HG03175 (cell line): ENCODE results near the gene EFNA5.

Source experiments
- ATAC-seq: cut with Tn5 transposase; IDR thresholded peaks from one replicate; pipeline ENCODE4 v1.9.1; 2021; ENCODE audit warnings: mild to moderate bottlenecking, moderate library complexity; ENCODE audit not compliant: unreplicated experiment

EFNA5 gene

DNA sequence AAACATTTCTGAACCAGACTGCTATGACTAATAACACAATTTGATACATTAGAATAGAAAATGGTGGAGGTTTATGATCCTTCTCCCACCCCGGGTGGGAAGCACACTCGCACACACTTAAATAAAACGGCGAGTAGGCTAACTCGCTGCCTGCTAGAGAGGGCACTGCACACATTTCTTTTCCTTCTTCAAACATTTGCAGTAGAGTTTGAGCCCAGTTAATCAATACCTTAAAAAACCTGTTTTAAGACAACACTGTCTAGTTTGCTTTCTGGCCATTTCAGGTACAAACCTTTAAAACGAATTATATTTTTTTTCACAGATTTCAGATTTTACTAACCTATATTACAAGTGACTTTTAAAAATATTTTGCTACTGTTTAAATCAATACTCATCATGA lies 63.5 kb downstream of the EFNA5 start:
- no peak for ATAC-seq

DNA sequence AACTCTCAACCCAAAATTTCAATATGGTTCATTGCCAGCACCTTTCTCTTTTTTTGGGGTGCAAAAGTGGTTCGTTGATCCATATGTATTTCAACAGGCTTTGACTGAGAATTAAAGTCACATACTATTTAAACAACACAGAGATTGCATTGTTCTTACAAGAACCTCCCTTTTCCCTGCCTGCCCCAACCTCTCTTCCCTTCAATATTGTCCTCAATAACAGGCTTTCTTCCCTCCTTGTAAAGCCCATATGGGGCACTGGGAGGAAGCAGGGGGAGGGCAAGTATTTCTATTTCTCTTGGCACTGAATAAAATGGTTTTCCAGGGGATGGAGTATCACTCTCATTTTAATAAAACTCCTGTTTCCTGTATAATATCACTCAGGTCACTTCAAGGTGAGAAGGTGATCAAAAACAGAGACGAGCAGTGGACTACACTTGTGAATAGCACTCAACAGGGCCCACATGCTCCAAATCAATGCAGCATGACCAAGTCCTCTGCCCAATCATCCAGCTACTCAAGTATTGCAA lies 65.1 kb downstream of the EFNA5 start:
- ATAC-seq: no peak

DNA sequence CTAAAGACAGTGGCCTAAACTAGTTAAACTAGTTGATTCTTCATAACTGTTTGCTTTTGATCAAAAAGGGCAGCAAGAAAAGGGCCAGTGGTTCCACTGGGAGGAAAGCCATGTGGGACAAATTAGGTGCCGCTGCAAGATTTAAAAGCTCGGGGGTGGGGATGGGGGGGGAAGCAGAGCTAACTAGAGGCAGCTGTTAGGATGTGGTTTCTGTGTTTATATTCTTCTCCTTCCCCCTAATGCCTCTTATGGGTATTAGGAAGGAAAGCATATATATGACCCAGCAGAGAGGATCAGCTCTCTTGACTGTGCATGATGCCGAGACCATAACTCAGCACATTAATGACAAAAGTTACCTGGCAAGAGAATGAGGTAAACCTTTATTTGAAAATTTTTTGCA lies 65.7 kb downstream of the EFNA5 start:
- peak; percentile 65 for ATAC-seq

DNA sequence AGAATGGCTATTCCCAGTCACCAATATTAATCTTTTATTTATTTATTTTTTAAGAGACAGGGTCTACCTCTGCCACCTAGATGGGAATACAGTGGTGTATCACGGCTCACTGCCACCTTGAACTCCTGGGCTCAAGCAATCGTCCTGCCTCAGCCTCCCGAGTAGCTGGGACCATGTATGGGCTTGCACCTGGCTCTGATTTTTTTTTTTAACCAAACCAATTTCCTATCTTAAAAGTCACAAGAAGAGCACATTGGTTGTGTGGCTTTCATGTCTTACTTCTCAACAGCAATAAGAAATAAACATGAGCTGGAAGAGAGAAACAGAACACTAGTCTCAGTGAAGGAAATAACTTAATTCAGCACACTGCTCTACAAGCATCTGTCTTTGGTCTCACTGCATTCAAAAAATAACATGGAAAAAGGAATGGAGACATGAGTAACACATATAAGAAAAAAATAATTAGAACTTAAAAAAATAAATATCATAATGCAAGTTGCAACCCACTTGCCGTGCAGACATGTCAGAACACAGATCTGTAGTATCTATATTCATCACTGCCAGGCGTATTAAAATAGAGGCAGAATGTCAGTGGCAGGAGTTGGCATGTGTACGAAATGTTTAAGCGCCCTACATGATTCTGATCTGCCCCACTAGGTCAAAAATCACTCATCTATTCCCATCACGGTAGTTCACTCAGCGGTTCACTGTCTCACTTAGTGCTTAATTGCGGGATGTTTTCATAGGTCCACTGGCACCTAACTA lies 66.4 kb downstream of the EFNA5 start:
- ATAC-seq: no peak

DNA sequence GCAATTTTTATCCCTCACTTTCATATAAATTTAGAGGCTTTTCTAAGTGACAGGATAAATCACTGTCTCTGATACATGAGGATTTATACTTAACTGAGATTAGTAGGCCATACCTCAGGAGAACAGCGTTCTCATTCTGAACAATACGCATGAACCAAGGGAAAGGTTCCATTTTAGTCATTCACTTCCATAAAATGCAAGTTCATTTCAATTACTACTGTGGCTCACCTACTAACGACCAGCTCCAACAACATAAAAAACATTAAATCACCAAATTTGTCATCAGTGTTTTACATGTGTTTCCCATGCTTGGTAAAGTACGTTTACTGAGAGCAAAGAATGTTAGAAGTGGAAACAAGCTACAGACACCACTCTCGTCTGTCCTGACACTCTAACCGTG lies 67.4 kb downstream of the EFNA5 start:
- no peak for ATAC-seq

DNA sequence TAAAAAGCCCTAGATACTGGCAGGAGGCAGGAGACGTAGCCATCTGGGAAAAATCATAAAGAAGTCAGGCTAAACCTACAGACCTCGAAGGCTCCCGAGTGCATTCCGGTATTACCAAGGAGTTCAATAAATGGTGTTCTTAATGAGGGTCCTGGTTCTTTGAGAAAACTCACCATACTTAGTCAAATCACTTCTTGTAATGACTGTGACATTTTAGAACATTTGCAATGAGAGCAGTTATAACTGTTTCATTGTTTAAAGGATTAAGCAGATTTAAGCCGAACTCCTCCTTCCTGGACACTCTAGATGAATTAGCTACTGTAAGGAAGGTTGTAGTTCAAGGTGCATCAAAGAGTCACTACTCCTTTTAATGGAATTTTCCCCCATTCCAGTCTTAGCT lies 67.8 kb downstream of the EFNA5 start:
- no peak for ATAC-seq

DNA sequence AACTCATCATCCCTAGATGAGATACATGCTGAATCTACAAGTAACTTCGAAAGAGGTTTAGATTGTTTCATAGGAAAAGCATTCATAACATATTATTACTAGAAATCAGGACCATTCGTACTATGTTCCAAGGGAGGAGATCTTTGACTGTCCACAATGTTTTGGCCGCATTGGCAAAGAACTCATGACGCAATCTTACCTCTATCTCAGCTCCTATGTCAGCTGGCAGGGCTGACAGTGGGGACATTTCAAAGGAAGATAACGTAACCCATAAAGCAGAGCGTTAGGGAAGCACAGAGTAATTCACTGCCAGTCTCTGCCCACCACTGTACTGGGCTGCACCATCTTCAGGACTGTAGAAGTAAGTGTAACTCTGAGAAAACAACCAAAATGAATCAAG lies 69.7 kb downstream of the EFNA5 start:
- no peak for ATAC-seq

DNA sequence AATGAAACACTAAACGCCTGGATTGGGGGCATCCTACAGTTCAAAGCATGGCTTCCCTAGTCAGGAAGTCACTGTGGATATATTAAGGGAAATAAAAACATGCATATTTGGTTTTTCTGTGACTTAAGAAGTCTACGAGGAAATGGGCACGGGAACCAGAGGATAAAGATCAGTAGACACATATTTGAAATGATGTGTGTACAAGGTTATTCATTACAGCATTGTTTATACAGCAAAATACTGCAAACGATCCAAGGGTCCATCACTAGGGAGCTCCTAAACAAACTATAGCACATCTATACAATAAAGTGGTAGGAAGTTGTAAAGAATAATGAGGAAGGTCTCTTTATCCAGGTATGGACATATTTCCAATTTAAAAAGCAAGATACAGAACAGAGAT lies 71.8 kb downstream of the EFNA5 start:
- ATAC-seq: no peak

DNA sequence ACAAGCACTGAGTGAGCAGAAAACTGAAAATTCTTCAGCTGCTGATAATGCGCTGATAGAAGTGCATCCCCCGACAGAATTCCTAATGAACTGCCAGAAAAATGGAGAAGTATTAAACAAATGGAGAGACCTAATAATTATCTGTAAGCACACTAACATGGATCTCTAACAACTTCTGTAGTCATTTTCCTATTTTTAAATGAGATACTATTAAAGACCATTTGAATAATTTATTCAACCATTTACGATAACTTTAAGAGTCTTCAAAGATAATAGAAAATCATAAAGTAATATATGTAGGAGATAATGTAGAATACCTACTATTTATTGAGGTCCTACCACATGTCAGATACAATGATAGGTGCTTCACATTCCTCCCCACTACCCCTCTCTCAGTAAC lies 72.9 kb downstream of the EFNA5 start:
- ATAC-seq: no peak

DNA sequence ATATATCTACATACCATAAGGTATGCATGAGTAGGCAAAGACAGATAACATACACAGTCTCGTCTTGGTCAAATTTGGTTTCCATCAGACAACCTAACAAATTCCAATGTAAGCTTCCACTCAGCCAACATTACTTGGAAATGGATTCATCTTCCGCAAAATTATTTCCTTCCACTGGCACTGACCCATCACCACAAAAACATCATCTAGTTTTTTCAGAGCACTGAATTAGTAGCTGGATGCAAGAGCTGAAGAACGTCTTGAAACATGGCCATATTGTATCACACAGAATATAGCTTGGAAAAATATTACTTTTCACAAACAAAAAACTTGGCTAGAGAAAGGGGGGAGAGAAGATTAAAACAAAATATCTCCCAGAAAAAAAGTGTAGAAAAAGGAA lies 73.5 kb downstream of the EFNA5 start:
- no peak for ATAC-seq

DNA sequence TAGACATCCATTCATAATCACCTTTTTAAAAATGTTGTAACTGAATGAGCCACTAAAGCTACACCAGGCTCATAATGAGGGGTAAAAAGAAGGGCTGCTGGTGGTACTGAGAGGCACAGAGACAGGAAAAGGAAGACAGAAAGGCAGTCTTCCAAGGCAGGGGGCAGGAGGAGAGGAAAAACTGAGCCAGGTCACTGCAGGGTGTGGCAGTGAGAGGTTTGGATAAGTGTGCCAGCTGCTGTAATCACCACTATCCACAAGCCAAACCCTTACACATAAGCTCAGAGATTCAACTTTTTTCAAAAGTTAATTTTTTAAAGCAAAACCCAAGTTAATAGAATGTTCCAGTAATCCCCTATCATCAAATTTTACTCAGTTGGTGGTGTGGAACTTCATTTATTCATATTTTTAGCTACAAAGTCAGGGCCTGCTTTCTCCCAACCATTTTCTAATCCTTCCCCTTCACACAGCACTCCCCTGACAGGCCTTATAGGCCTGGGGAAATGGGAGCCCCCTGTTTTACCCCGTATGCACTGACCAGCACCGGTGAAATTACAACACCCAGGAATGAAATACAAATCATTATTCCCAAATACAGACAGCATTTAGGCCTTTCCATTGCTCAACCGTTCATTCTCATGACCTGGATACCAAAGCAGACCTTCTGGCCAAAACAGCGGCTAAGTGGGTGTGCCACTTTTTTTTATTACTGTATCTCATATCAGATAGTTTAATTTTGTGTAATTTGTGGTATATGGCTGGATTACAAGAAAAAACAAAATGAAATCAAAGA lies 76.3 kb downstream of the EFNA5 start:
- no peak for ATAC-seq

DNA sequence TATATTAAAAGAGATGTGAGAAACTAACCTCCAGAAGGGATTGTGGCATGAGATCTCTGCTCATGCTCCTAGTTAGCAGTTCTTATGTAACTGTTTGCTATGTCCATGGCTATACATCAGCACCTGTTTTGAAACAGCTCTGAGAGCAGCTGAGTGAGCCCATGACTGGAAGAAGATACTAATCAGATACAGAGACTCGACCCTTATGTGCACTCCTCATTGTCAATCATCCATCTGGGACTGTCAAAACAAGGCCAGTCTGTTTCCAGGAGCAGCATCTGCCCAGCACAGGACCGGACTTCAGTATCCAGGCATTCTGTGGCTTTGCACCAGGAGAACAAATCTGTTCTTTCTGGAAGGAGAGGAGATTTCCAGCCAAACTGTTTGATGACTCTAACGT lies 77.7 kb downstream of the EFNA5 start:
- ATAC-seq: no peak

DNA sequence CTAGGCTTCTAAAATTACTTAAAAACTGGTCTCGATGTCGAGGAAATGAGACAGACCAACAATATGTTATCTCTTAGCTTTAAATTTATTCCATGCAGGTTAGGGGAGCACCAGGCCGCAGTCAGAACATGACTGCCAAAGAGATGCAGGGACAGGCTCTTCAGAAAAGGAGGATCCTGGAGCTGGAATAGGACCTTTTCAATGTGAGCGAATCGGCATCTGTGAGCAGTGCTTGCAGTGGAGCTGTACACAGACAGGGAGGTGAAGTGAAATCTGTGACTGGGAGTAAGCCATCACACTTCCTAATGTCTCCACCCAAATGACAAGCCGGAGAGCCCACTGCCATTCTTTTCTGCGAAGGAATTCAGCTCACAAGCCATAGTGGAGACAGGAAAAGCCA lies 78.2 kb downstream of the EFNA5 start:
- no peak for ATAC-seq

DNA sequence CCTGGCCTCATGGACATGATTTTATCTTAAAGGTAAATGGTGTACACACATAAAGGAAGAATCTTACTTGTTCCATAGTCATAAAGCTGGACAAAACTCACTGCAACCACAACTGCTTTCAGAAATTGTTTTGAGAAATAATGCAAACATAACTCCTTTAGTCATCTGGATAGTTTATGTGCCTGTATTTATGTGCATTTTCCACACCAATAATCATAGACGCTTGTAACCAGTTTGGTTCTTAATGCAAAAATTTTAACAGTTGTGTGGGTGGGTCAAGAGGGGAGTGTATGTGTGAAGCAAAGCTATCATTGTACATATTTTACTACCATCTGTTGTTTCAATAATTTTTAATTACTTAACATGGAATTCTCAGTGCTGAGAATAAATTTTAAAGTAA lies 80.1 kb downstream of the EFNA5 start:
- ATAC-seq: no peak

DNA sequence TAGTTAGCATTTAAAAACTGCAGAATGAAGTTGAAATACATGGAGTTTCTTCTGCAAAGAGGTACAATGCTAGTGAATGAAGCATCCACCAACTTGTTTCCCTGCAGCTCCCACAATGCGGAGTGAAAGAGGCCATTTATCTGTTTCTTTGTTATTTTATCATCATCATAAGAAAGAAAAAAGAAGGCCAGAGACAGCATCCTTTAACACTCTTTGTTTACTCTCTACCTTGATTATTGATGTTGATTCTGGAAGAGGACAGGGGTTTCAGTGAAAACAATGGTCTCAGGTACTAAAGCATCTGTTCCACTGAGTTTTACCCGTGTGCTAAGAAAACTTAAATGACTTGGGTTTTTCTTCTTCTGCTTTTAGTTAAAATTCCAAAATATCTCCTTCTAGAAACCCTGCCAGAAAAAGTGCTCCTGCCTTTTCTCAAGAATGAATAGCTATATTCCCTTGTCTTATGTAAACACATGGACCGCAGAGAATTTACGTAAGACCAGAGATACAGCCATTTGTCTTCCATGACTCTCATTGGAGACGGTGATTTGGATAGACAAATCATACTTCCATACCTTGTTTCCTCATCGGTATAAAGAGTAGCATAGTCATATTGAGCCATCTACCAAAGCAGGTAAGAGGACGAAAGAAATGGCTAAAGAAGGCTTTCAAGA lies 81.1 kb downstream of the EFNA5 start:
- ATAC-seq: no peak

DNA sequence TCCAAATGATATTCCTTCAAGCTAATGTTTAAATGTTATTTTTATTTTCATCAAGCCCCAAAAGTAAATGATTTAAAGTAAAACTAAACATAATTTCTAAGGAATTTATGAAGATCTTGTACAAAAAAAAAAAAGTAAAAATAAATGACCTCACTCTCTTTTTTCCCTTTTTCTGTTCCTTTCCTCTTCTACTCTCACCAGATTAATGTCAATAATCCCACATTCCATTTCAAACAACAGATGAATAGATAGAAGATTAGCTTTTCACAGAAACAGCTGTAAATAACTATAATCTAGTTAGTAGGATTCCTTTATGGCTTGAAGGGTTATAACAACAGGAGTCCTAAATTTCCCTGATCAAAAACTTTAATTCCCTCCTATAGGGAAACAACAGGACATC lies 88.1 kb downstream of the EFNA5 start:
- ATAC-seq: no peak

DNA sequence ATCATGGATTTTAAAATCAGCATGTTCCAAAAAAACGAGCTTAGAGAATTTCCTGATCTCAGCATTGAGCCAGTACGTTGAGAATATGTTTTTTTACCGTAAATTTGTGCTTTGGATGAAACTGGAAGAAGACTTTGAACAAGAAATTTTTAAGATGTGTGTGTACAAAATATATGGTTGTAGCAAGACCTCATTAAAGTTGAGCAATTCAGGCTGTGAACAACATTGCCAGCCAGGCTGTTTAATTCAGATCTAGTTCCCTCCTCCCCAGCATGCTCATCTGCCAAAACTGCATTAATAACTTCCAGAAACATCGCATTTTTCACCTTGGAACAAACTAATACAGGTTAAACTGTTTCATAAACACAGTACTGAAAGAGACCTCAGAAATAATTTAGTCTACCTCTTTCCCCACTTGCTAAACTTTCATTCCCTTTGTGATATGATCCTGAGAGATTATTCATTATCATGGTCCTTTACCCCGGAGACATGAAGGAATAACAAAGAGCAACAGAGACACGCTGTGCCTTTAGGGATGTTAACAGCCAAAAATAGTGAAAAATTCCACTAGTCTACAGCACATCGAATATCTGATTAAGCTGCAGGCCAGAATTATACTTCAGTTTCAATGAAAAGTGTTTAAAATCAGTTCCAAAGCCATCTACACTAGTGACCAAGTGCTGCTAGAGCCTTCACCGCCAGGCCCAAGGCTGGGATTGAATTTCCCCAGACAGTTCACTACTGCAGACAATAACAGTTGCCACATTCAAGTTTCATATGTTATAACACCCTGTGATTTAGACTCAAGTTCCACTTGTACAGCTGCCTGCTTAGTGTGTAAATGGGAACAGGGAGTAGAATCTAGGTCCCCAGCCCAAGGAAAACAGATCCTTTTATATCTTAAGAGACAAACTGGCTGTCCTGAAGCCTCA lies 89.6 kb downstream of the EFNA5 start:
- no peak for ATAC-seq

DNA sequence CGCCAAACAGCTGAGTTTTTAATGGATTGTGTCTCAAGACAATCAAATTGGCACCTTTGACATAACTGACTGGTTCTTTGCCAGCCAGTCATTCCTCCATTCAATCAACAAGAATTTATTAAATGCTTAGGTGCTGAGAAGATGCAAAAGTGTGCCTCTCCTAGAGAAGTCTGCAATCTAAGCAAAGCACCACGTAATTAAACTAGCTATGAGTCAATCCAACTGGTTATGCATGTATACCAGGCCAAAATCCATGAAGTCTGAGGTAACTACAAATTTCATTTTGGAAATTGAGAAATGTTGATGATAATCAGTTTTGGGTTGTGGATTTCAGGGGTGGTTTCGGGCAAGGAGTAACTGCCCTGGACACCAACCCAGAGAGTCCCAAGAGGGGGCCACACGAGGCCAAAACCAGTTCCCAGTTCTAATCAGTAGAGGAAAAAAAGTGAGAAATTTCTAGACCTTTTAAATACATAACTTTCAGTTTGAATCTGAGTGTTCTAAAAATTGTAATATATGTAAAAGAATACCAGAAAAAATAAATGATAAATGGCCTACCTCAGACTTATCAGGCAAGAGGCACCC lies 92.6 kb downstream of the EFNA5 start:
- ATAC-seq: no peak

DNA sequence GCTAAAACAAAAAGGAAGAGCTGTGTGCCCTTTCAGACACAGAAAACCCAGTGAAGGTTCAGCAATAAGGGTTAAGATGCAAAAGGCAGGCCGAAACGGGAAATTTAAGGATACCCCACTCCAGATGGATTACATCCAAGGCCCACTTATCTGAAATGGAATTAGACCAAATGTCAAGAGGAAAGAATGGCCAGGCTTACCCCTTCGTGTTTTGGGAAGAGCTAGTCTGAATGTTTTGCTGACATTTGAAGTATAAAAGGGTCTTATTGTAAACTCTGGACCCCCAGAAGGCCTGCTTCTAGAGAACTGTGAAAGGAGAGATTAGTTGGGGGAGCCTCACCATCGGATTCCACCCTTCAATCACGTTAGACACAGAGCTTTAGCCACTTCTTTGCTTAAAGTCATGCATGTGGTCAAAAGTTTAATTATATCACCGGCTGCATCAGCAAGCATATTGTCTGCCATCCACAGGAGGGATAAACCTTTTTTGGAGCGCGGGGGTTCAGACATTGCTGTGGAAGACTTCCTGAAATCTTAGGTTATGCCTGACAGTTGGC lies 93.3 kb downstream of the EFNA5 start:
- ATAC-seq: no peak
